ENCODE results near the gene CLCN2.

CLCN2 gene

DNA sequence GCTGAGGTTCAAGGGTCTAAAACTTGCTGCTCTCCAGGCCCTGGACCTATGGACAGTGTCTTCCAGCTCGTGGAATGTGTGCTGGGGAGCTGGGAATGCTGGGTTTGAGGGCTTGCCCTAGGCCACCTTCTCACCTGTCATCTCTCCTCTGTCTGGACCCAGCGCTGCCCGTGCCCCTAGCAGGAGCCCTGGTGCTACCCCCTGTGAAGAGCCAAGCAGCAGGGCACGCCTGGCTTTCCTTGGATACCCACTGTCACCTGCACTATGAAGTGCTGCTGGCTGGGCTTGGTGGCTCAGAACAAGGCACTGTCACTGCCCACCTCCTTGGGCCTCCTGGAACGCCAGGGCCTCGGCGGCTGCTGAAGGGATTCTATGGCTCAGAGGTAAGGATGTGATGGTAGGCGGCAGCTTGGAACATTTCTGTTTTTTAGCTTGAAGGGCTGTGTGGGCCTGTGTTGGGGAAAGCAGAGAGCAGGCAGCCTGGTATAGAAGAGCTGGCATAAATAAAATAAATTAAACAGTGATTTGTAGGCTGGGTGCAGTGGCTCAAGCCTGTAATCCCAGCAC lies 23.5 kb upstream of the CLCN2 start:
- Mint-ChIP-seq H3K27me3 (peaks cover 44% of the 10 kb centered on the region), H3K9me3 (no peaks in the 10 kb centered on the region), H3K36me3 (ENCODE audit: low read depth) (no peaks in the 10 kb centered on the region), H3K4me3 (no peak overlapping the region), H3K4me1 (ENCODE audit: low read depth) (peaks cover 4% of the 10 kb centered on the region), H3K27ac (no peak overlapping the region)

DNA sequence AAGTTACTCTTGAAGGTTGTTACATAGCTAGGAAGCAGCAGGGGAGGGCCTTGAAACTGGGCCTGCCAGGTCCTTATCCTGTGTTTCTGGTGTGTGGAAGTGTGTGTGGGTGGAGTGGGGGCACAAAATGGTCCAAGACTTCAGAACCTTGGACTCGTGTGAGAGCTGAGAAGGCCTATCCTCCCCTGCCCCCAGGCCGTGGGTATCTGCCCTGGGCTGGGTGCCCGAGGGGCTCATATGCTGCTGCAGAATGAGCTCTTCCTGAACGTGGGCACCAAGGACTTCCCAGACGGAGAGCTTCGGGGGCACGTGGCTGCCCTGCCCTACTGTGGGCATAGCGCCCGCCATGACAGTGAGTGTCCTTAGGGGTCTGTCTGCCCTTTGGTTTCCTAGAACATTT lies 22.9 kb upstream of the CLCN2 start:
- Mint-ChIP-seq H3K27ac (no peak overlapping the region), H3K27me3 (peaks cover 42% of the 10 kb centered on the region), H3K36me3 (ENCODE audit: low read depth) (no peaks in the 10 kb centered on the region), H3K4me1 (ENCODE audit: low read depth) (peaks cover 5% of the 10 kb centered on the region), H3K9me3 (no peaks in the 10 kb centered on the region), H3K4me3 (no peak overlapping the region)

DNA sequence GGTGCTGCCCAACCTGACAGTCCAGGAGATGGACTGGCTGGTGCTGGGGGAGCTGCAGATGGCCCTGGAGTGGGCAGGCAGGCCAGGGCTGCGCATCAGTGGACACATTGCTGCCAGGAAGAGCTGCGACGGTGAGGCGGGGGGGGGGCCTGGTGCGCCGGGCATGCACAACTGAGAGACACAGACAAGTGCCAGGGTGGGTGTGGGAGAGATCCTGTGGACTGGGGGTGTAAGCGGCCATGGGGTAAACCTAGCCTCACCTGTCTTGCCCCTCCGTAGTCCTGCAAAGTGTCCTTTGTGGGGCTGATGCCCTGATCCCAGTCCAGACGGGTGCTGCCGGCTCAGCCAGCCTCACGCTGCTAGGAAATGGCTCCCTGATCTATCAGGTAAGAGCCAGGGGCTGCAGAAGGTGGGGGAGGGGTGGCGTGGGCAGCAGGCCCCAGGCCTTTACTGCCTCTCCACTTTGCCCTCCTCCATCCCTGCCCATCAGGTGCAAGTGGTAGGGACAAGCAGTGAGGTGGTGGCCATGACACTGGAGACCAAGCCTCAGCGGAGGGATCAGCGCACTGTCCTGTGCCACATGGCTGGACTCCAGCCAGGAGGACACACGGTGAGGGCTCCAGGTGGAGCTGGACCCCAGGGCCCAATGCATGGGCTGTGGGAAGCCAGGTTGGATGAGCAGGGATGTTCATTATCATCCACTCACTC lies 21.8 kb upstream of the CLCN2 start:
- no peaks in the 10 kb centered on the region for H3K36me3 Mint-ChIP-seq (ENCODE audit: low read depth)
- no peak overlapping the region for H3K4me3 Mint-ChIP-seq
- peaks cover 52% of the 10 kb centered on the region for H3K27me3 Mint-ChIP-seq
- peaks cover 8% of the 10 kb centered on the region for H3K4me1 Mint-ChIP-seq (ENCODE audit: low read depth)
- H3K27ac Mint-ChIP-seq = no peak overlapping the region
- H3K9me3 Mint-ChIP-seq = no peaks in the 10 kb centered on the region

DNA sequence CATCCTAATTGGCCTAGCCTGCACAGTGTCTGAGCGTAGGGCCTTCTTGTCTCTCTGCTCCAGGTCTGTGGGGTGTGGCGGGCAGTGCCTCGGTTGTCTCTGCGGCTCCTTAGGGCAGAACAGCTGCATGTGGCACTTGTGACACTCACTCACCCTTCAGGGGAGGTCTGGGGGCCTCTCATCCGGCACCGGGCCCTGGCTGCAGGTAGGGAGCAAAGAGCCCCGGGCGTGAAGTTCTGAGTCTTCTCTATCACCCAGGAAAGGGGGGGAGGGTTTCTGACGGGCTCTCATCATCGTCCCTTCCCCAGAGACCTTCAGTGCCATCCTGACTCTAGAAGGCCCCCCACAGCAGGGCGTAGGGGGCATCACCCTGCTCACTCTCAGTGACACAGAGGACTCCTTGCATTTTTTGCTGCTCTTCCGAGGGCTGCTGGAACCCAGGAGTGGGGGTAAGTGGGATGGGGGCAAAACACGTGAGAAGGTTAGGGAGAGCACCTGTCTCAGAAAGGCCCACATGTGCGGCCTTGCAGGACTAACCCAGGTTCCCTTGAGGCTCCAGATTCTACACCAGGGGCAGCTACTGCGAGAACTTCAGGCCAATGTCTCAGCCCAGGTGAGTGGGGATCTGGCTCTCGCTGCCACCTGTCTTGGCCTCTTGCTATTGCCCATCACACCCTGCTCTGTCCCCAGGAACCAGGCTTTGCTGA lies 21.1 kb upstream of the CLCN2 start:
- Mint-ChIP-seq H3K4me3 (no peak overlapping the region), H3K36me3 (ENCODE audit: low read depth) (no peaks in the 10 kb centered on the region), H3K4me1 (ENCODE audit: low read depth) (peaks cover 8% of the 10 kb centered on the region), H3K27ac (no peak overlapping the region), H3K27me3 (peaks cover 56% of the 10 kb centered on the region), H3K9me3 (no peaks in the 10 kb centered on the region)

DNA sequence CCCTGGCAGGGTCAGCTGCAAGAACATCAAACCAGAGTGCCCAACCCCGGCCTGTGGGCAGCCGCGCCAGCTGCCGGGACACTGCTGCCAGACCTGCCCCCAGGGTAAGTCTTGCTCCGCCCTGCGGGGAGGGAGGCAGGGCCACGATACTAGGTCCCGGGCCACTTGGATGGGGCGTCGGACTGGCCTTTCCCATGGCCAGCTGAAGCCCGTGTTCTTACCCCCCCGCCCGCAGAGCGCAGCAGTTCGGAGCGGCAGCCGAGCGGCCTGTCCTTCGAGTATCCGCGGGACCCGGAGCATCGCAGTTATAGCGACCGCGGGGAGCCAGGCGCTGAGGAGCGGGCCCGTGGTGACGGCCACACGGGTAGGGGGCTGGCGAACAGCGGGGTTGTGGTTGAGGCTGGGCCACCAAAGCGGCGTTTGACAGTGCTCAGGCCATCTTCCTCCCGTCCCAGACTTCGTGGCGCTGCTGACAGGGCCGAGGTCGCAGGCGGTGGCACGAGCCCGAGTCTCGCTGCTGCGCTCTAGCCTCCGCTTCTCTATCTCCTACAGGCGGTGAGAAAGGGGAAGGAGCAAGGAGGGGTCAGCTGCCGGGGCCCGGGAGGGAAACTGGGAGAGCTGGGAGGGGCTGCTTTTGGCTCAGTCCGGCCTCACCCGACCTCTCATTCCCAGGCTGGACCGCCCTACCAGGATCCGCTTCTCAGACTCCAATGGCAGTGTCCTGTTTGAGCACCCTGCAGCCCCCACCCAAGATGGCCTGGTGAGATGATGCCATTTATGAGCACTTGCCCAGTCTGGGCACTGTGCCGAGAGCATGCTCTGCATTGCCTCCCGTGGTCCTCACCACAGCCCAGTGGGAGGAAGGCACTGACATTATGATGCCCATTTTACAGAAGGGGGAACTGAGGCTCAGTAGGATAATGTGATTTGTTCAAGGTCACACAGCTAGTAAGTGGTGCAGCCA lies 20.1 kb upstream of the CLCN2 start:
- Mint-ChIP-seq H3K4me3 (no peak overlapping the region), H3K27me3 (peaks cover 58% of the 10 kb centered on the region), H3K36me3 (ENCODE audit: low read depth) (no peaks in the 10 kb centered on the region), H3K4me1 (ENCODE audit: low read depth) (peaks cover 8% of the 10 kb centered on the region), H3K9me3 (no peaks in the 10 kb centered on the region), H3K27ac (no peak overlapping the region)

DNA sequence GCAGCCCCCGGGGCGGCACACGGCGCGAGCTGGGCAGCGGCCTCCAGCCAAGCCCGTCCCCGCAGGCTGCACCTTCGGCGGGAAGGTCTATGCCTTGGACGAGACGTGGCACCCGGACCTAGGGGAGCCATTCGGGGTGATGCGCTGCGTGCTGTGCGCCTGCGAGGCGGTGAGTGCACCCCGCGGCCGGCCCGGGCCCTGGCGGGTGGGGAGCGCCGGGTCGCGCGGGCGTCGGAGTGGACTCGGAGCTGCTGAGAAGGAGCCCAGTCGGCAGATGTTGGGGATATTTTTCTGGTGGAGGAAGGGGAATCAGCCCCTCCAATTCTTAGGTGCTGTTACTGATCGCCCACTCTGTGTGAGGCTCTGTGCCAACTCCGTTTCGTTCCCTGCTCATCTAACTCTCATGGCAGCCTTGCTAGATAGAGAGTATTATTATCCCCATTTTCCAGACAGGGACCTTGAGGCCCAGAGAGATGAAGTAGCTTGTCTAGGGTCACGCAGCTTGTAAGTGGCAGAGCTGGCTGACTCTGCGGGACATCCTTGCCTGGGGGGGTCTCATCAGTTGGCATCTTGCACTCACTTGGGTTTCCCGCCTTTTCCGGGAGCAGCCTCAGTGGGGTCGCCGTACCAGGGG lies 19.3 kb upstream of the CLCN2 start:
- H3K27me3 Mint-ChIP-seq = peaks cover 54% of the 10 kb centered on the region
- H3K36me3 Mint-ChIP-seq (ENCODE audit: low read depth) = no peaks in the 10 kb centered on the region
- H3K27ac Mint-ChIP-seq = no peak overlapping the region
- H3K4me1 Mint-ChIP-seq (ENCODE audit: low read depth) = peaks cover 8% of the 10 kb centered on the region
- H3K4me3 Mint-ChIP-seq = peak overlapping the region; percentile 67
- H3K9me3 Mint-ChIP-seq = no peaks in the 10 kb centered on the region

DNA sequence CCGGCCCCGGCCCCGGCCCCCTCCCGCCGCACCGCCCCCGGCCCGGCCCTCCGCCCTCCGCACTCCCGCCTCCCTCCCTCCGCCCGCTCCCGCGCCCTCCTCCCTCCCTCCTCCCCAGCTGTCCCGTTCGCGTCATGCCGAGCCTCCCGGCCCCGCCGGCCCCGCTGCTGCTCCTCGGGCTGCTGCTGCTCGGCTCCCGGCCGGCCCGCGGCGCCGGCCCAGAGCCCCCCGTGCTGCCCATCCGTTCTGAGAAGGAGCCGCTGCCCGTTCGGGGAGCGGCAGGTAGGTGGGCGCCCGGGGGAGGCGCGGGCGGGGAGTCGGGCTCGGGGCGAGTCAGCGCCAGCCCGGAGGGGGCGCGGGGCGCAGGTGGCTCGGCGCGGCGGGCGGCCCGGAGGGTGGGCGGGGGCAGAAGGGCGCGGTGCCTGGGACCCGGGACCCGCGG lies 18.8 kb upstream of the CLCN2 start:
- H3K9me3 Mint-ChIP-seq = no peaks in the 10 kb centered on the region
- H3K4me3 Mint-ChIP-seq = no peak overlapping the region
- peaks cover 8% of the 10 kb centered on the region for H3K4me1 Mint-ChIP-seq (ENCODE audit: low read depth)
- H3K27me3 Mint-ChIP-seq = peaks cover 54% of the 10 kb centered on the region
- no peak overlapping the region for H3K27ac Mint-ChIP-seq
- H3K36me3 Mint-ChIP-seq (ENCODE audit: low read depth) = no peaks in the 10 kb centered on the region

DNA sequence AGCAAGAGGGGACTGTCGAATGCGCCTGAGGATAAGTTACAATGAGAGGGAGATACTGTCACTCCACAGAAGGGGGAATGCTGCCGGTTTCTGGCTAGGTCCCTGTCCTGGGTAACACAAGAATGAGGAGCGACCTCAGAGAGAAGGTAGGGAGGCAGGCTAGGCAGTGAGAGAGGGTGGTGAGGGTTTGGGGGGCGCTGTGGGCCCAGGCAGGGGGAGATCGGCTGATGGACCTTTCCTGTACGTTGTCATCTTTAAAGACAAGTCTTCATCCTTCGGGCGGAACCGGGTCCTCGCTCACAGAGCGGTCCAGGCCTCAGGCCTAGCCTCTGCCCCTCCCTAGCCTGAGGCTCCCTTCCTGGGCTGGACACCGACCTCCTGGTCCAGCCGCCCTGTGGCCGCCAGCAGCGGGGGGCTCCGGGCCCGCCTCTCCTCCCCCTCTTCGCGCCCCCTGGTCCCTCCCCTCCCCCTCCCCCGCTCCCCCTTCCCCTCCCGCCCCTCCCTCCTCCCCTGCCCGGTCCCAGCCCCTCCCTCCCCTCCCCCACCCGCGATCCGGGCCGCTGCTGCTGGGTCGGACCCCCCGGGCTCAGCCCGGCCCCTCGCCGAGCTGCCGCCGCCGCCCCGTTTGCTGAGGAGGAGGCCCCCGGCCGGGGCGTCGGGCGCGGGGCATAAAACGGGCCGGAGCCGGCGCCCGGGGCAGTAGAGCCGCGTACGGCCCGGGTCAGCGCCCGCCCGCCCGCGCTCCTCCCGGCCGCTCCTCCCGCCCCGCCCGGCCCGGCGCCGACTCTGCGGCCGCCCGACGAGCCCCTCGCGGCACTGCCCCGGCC lies 18.2 kb upstream of the CLCN2 start, which contains the start of gene CHRD:
Gene CHRD, plus strand, starts transcription at position 697 of the 827 bp plus-strand sequence. CDS start 265 bp downstream, outside the sequence.
- Mint-ChIP-seq H3K27ac (no peak within 1 kb of the TSS), H3K9me3 (no peaks in the 10 kb centered on the region)

DNA sequence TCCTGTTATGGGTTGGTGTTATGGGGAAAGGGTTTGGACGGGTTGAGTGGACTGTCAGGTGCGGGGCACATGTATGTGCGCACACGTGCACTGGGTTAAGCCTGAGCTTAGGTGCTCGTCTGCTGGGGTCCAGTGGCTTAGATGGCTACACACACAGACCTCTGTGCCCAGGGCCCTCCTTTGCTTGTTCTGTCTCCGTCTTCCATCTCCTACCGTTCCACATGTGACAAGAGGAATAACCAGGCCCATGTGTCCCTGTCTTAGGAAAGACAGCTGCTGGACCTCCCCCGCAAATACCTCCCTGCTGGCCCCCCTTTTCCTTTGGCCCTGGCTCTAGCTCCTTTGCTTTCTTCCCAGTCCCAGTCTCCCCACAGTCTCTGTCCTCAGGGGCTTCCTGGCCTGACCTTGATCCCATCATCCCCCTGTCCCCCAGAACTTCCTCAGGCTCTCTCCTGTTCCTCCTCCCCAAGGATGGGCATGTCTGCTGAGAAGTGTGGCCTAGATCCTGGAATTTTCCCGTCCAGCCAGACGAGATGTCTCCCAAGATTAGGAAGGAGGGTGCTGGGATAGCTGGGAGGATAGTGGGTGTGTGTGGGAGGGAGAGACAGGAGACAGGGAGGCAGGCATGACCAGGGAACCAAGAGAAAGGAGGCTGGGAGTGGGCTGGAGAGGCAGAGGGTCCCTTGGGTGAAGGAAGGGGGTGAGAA lies 17.4 kb upstream of the CLCN2 start:
- Mint-ChIP-seq H3K27ac (peak overlapping the region; percentile 6), H3K27me3 (peaks cover 48% of the 10 kb centered on the region), H3K36me3 (ENCODE audit: low read depth) (no peaks in the 10 kb centered on the region)

More for the DNA sequence above, 18.2 kb upstream of the CLCN2 start, which contains the start of gene CHRD:
- Mint-ChIP-seq H3K27me3 (peaks cover 54% of the 10 kb centered on the region), H3K4me1 (ENCODE audit: low read depth) (peaks cover 8% of the 10 kb centered on the region), H3K36me3 (ENCODE audit: low read depth) (no peaks in the 10 kb centered on the region), H3K4me3 (peak within 1 kb of the TSS; percentile 67)

DNA sequence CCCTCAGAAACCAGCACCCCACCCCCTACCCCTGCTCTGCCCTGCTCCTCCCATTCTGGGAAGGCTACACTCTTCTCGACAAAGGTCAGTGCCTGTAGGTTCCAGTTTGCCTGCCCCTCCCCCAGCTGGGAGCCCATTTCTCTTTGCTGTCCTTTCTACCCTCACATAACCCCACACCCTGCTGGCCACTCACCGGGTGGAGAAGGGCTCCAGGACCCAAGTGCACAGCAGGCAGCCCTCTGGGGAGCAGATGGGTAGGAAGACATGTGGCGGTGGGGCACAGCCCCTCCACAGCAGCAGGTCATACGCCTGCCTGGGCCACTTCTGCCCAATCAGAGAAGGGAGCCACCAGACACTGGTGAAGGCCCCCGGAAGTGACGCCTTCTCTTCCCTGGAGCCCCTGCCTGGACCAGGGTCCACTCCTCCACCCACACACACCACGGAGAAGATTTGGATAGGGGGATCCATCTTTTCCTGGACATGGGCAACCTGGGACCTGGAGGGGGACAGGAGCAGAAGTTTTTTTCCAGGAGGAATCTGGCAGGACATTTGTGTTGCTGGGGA lies 16.6 kb upstream of the CLCN2 start, which contains the start of gene THPO:
Gene THPO, minus strand, starts transcription at position 326 of the 564 bp plus-strand sequence. CDS start 1,948 bp downstream, outside the sequence.
- H3K27ac Mint-ChIP-seq = peak within 1 kb of the TSS; percentile 6

More for the DNA sequence above, 17.4 kb upstream of the CLCN2 start:
- Mint-ChIP-seq H3K4me1 (ENCODE audit: low read depth) (peaks cover 8% of the 10 kb centered on the region), H3K9me3 (no peaks in the 10 kb centered on the region), H3K4me3 (peak overlapping the region; percentile 61)

DNA sequence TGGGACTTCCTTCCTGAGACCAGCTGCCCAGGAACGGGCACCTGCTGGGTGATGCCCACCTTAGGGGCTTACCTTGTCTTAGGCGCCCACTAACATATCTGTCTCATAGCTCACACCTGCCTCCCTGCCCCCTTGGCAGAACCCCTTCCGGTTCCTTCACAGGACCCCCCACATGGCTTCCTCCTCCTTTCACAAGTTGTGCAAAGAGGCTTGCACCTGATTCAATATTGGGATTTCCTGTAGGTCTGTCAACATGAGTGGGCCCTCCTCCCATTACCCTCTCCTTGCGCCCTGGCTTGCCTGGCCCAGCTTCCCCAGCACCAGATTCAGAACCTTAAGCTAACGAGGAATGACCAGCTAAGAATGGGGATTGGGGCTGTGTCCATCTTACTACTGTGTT lies 16.0 kb upstream of the CLCN2 start:
- Mint-ChIP-seq H3K27me3 (peaks cover 38% of the 10 kb centered on the region), H3K4me1 (ENCODE audit: low read depth) (peaks cover 8% of the 10 kb centered on the region)

More for the DNA sequence above, 16.6 kb upstream of the CLCN2 start, which contains the start of gene THPO:
- Mint-ChIP-seq H3K4me3 (peak within 1 kb of the TSS; percentile 61), H3K27me3 (peaks cover 44% of the 10 kb centered on the region), H3K4me1 (ENCODE audit: low read depth) (peaks cover 8% of the 10 kb centered on the region), H3K36me3 (ENCODE audit: low read depth) (no peaks in the 10 kb centered on the region), H3K9me3 (no peaks in the 10 kb centered on the region)

DNA sequence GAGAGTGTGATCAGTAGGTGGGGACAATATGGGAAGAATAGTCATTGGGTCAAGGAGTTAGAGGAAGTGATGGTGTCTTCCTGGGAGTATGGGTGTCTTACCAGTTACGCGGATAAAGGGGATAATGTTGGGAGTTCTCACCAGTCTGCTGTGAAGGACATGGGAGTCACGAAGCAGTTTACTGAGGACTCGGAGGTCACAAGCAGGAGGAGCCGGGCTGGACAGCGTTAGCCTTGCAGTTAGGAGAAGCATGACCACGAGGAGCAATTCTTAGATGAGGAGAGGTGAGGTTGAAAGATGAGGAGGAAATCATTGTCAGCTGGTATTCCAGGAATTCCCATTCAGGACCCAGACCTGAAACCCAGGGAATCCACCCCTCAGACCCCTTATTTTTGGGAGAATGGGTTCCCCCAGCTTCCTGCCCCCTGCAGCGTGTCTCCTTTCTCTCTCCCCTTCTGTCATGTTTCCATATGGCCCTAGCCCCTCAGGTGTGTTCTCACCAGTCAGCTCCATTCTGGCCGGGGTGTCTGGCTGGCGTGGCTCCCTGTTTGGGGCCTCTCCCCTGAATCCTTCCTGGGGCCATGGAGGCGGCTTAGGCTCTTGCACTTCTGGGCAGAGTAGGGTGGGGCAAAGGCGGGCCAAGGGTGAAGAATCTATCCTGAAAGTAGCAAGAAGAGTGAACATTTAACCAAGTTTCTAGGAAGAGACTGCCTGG lies 14.5 kb upstream of the CLCN2 start:
- Mint-ChIP-seq H3K27me3 (peaks cover 23% of the 10 kb centered on the region), H3K4me3 (no peak overlapping the region), H3K27ac (no peak overlapping the region), H3K9me3 (no peaks in the 10 kb centered on the region), H3K36me3 (ENCODE audit: low read depth) (no peaks in the 10 kb centered on the region), H3K4me1 (ENCODE audit: low read depth) (peaks cover 7% of the 10 kb centered on the region)

More for the DNA sequence above, 16.0 kb upstream of the CLCN2 start:
- H3K9me3 Mint-ChIP-seq = no peaks in the 10 kb centered on the region
- no peak overlapping the region for H3K27ac Mint-ChIP-seq
- no peaks in the 10 kb centered on the region for H3K36me3 Mint-ChIP-seq (ENCODE audit: low read depth)
- no peak overlapping the region for H3K4me3 Mint-ChIP-seq
